GM18519 (cell line): Measurements from ENCODE around the gene ACADSB.

Experiments used
- ATAC-seq: cut with Tn5 transposase; IDR thresholded peaks from one replicate; pipeline ENCODE4 v1.9.1; 2021; ENCODE audit warnings: mild to moderate bottlenecking, moderate library complexity; ENCODE audit not compliant: unreplicated experiment, low FRiP score

ACADSB gene

DNA sequence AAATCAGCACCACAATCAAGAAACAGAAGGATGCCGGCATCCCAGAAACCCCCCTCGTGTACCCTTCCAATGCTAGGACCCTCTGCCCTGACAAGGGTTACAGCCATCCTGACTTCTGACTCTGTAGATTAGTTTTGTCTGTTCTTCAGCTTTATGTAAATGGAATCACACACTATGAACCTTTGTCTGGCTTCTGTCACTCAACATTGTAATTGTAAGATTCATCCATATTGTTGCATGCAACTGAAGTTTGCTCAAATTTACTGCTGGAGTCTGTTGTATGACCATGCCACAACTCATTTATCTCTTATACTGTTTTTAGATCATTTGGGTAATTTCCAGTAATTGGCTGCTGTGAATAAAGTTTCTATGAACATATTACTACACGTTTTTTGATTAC is 8.7 kb upstream of the ACADSB start:
- ATAC-seq = no peak

DNA sequence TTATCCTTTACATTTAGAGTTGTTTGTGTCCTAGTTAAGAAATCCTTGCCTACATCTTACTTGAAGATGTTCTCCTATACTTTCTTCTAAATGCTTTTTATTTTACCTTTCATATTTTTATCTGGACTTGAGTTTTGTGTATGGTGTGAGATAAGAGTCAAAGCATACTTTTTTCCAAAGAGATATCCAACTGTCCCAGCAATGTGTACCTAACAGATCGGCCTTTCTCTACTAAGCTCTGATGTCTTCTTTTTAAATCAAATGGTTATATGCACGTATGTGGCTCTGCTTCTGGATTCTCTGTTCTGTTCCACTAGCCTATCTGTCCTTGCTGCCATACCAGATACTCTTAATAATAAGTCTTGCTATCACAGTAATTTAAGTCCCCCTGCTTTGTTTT is 7.4 kb upstream of the ACADSB start:
- no peak for ATAC-seq

DNA sequence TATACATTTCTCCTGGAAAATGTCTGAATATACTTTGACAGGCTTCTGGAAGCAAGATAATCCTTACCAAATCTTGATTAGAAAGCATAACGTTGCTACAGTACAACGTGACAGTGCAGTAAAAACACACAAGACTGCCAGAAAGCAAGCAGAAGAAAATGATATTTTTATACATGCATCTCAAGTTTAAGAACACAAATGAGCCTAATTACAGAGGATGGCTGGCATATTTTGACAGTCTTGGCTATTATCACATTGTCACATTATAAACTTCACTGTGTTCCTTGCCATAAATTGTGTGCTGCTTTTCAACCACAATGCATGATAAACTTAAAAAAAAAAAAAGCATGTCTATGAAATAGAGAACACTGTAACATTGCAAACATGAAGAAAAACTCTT is 4.5 kb upstream of the ACADSB start:
- no peak for ATAC-seq

DNA sequence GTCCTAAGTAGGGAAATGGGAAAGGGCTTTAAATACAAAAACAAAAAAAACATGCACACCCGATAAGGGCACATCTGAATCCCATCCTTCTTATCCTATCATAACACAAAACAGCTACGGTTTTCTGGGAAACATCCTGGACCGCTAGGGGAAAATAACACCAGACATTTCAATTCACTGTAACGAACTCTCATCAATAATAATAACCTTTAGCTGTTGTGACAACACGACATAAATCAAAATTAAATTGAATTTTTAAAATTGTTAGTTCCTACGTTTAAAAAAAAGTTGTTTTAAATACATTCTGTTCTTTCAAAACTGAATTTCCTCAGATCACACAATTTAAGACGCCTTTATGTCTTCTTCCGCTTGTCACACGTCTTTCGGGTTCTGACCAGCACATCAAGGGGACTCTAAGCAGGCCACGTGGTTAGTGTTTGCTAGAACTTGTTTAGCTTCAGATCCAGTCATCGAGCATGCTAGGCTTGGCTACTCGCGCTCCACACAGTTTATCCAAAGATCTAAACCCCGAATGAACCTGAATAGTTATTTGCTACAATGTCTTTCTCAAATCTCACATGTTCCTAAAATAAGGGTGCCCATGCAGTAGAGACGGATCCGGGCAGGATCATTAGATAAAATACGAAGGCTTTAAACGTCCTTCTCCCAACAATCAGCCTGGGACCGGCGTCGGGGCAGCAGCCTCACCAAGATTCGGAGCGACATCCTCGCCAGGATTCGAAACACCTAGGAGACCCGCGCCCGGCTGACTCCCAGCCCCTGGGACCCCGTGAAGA is 1.1 kb upstream of the ACADSB start:
- peak; percentile 38 for ATAC-seq

DNA sequence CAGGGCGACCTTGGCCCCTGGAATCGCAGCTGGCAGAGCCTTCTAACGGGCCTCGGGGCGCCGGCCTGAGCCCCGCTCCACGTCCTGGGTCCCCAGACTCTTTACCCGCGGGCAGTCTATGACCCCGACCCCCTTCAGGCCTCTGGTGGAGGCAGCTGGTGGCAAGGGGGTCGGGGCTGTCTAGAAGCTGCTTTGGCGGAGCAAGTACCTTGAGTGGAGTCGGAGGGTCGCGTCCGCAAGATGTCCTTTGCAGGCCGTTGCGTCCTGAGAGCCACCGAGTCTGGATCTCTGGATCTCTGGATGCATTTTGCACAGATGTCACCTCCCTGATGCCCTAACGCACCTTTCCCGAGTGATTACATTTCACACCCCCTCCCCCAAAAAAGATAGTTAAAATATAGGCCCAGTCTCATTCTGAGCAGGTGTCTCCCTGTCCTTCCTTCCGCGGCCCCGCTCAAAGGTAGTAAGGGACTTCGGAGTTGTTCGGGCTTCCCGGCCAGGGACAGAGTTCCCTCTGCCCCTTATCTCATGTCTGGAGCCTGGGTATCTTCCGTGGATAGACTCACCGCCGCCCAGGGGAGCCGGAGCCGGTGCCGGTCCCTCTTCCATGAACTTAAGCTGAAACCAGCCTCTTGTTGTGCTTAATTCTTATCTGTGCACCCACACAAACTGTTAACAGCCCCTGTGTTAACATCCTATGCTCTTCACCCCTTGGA is 457 bp downstream of the ACADSB start:
- peak; percentile 21 for ATAC-seq

GRCh38 chr10:123011987-123012386 is 3.2 kb downstream of the ACADSB start:
- no peak for ATAC-seq

DNA sequence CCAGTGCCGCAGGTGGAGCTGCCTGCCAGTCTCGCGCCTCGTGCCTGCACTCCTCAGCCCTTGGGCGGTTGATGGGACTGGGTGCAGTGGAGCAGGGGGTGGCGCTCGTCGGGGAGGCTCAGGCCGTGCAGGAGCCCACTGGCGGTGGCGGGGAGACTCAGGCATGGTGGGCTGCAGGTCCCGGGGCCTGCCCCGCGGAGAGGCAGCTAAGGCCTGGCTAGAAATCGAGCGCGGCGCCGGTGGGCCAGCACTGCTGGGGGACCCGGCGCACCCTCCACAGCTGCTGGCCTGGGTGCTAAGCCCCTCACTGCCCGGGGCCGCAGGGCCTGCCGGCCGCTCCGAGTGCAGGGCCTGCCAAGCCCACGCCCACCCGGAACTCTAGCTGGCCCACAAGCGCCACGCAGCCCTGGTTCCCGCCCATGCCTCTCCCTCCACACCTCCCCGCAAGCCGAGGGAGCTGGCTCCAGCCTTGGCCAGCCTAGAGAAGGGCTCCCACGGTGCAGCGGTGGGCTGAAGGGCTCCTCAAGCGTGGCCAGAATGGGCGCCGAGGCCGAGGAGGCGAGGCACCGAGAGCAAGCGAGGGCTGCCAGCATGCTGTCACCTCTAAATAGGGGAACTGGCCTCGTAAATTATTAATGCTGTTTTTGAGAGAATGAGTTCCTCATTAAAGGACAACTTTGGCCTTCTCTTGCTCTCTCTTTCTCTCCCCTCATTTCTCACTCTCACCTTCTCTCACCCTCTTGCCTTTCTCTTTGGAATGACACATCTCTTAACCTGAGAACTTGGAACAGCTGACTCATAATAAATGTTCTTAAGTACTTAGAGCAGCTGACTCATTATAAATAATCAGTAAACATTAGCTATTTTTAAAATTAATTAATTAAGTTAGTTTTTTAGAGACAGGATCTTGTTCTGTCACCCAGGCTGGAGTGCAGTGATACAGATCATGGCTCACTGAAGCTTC is 4.9 kb downstream of the ACADSB start:
- no peak for ATAC-seq

DNA sequence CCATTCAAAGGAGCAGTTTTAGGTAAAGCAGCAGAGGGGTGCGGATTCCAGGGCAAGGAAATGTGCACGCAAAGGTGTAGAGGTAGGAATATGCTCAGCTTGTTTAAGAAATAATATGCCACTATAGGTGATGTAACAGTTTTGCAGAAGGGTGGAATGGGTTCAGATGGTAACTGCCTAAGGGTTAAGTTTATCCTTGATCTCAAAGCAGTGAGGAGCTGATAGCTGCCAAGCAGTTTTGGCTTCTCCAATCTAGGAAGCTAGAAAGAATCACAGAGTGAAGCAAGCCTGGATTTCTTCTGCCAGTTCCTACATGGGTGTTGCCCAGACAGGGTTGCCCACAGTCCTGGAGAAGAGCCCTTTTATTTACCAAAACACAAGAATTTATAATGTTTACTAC is 6.0 kb downstream of the ACADSB start:
- ATAC-seq = no peak

DNA sequence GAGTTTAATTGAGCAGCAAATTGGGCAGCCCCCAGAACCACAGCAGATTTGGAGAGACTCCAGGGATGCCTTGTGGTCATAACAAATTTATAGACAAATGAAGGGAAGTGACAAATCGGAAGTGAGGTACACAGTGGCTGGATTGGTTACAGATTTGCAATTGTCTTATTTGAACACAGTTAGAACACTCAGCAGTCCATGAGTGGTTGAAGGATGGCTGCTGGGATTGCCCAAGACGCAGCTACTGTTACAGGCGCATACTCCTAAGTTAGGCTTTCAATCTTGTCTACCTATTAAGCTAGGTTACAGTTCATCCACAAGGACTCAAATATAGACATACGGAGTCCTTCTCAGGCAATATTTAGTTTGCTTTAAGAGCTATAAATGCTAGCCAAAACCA is 7.4 kb downstream of the ACADSB start:
- no peak for ATAC-seq

DNA sequence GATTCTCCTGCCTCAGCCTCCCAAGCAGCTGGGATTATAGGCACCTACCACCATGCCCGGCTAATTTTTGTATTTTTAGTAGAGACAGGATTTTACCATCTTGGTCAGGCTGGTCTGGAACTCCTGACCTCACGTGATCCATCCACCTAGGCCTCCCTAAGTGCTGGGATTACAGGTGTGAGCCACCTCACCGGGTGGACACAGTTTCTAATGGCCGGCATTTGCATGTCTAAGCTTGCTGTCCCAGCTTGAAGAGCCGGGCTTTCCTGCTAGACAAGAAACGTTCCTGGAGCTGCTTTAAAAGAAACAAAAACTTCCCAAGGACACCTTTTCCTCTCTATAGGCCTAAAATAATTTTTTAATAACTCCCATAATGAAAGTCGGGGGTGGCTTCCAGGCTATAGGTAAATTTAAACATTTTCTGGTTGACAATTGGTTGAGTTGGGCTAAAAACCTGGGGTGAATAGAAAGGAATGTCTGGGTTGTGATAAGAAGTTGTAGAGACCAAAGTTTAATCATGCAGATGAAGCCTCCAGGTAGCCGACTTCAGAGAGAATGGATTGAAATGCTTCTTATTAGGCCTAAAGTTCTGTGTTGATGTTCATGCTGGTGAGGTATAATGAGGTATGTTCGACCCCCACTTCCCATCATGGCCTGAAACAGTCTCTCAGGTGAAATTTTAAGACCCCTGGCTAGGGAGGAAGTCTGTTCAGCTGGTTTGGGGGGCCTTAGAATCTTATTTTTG is 8.8 kb downstream of the ACADSB start:
- ATAC-seq = no peak

DNA sequence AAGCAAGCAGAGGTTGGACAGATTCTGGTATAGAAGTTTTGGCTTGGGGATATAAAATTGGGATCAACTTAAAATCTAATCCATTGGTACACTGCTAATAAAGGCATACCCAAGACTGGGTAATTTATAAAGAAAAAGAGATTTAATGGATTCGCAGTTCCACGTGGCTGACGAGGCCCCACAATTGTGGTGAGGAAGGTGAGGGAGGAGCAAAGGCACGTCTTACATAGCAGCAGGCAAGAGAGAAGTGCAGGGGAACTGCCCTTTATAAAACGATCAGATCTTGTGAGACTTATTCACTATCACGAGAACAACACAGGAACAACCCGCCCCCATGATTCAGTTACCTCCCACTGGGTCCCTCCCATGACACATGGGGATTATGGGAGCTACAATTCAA is 9.7 kb downstream of the ACADSB start:
- no peak for ATAC-seq

DNA sequence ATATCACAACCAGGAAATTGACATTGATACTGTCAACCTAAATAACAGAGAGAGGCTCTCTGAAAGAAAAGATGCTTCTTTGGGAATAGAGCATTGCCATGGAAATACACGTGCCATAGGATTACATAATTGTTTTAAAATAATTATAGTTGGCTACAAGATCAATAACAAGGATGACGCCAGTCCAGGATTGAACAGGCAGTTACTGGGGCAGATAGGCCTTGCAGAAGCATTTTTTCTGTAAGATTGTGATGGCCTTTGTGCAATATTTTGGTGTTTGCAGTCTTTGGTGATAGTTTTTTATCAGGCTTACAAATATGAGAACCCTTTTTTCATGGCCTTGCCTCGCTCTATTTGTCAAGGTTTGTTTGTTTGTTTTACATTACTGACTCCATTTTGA is 10.5 kb downstream of the ACADSB start:
- ATAC-seq = no peak

- no peak for ATAC-seq
These were observed 11.3 kb downstream of the ACADSB start for GRCh38 chr10:123019941-123020703.

GRCh38 chr10:123021517-123021916 is 12.7 kb downstream of the ACADSB start:
- ATAC-seq = no peak

- no peak for ATAC-seq
These were observed 15.7 kb downstream of the ACADSB start for GRCh38 chr10:123024540-123024939.

DNA sequence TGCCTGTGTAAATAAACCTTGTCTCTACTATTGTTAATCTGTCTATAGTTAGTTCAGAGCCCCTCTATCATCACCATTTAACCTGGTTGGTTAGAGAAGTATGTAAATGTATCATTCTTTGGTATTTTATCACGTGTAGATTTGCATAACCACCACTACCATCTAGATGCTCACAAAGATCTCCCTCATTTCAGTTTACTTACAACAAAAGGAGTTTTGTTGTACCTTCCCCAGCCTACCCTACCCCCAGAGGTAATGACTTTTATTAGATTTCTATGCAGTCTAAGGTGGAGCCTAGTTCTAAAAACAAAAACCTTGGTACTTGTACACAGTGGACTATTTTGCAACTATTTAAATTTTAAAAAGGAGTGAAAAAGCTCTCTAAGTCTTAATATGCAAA is 17.5 kb downstream of the ACADSB start:
- ATAC-seq = no peak

DNA sequence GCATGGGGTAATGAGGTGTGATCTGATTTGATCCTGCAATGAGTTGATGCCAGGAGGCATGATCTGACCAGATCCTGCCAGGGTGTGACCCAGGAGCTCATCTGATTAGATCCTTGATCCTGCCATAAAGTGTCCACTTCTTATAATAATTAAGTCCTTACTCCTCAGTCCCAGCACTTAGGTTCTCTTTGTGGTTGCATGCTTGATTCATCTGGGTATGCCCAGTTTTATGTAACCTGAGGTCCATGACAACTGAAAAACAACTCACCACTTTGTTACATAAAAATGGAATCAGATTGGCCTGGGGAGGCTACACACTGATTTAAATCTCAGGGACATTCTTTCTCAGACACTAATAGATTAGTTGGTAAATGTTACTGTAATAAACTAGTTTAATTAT is 19.1 kb downstream of the ACADSB start:
- no peak for ATAC-seq

DNA sequence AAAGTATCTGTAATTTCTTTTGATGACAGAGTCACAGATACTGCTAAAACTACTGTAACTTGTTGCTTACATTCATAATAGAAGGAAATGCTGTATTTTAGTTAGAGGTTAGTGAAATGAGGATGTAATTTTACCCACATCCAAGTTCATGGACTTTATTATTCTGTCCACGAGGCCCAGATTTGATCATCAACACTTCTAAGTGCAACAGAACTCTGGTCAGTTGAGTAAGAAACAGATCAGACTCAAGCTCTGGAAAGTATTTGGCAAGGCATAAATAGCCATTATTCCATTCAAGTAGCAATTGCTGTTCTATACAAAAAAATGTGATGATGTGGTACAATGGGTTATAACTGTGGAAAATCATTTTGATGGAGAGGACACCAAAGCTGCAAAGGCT is 22.3 kb downstream of the ACADSB start:
- no peak for ATAC-seq

DNA sequence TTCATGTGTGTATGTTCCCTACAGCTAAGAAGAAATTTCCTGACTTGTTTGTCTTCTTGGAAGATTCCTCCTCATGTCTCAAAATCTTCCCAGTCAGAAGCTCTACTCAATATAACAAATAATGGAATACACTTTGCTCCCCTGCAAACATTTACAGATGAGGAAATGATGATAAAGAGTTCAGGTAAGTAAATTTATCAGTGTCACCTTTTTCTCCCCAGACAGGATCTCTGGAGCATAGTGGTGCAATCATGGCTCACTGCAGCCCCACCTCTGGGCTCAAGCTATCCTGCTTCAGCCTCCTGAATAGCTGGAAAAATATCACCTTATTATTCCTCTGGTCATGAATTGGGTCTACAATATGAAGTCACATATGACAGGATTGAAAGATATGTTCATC is 25.5 kb downstream of the ACADSB start:
- ATAC-seq = no peak
